GM10266 (cell line): Measurements from ENCODE around the gene CCDC92B.

Experiments
- DNase-seq: peaks from one replicate; pipeline ENCODE4 v3.0.0; 2012; ENCODE audit errors: extremely low spot score
- CTCF ChIP-seq: IDR thresholded peaks from 2 replicates; pipeline ENCODE4 v1.5.1; 2012; ENCODE audit warnings: mild to moderate bottlenecking, low read depth; ENCODE audit not compliant: control insufficient read depth, insufficient read depth; ENCODE audit errors: missing control alignments

CCDC92B gene

GRCh38 chr17:2695961-2696760, 53.3 kb downstream of the CCDC92B start:
- peak; percentile 36 for DNase-seq
- TF ChIP-seq CTCF = no peak

GRCh38 chr17:2695243-2695960, 54.0 kb downstream of the CCDC92B start:
- peak; percentile 34 for DNase-seq
- TF ChIP-seq CTCF = no peak

GRCh38 chr17:2694381-2695242, 54.8 kb downstream of the CCDC92B start:
- TF ChIP-seq CTCF = no peak
- peak; percentile 27 for DNase-seq

- TF ChIP-seq CTCF = no peak
- peak; percentile 29 for DNase-seq
Measured at GRCh38 chr17:2693561-2694380, 55.7 kb downstream of the CCDC92B start.

GRCh38 chr17:2692781-2693135, 56.7 kb downstream of the CCDC92B start:
- DNase-seq = no peak

More at GRCh38 chr17:2692781-2693135, 56.7 kb downstream of the CCDC92B start:
- TF ChIP-seq CTCF = no peak
